Caco-2 (cell line): ENCODE results near the gene NEURL2. TPM values are rescaled to one million over a fixed set of nuclear protein-coding genes. Genes with fewer than 3 reads are reported as not detected.

Experiments
- BruUV-seq: library from RNA; stranded (reverse); fragments of 400-500 nt; replicated peaks from 2 replicates; lab custom pipeline; 2021; lab: Mats Ljungman, UMichigan
- CTCF ChIA-PET: fragments of 300-600 bp; sonication (Branson Sonifier 250); formaldehyde crosslinking; loops from one replicate; lab custom pipeline; 2022; ENCODE audit warnings: antibody characterized with exemption; lab: Charles Lee
- POLR2A ChIA-PET: fragments of 300-600 bp; sonication (Branson Sonifier 250); formaldehyde crosslinking; loops from one replicate; lab custom pipeline; 2022; ENCODE audit warnings: antibody characterized with exemption; lab: Charles Lee
- DNase-seq, 2 experiments: peaks; one replicate each; pipeline versions ENCODE4 v3.0.0 to v3.0.0-alpha.2; 2020 to 2022
- H3K27me3 ChIP-seq: replicated peaks from 2 replicates; pipeline ENCODE4 v1.6.0; 2011; ENCODE audit warnings: low read length; ENCODE audit not compliant: control insufficient read depth, insufficient read depth
- H3K36me3 ChIP-seq: 2 replicates; pipeline ENCODE4 v1.5.1; 2011; ENCODE audit warnings: low read length; ENCODE audit not compliant: control insufficient read depth, insufficient read depth
- H3K4me1 ChIP-seq: fragments of 250-450 bp; sonication (Bioruptor Pico); 2 replicates; pipeline ENCODE4 v1.5.1; 2020; ENCODE audit warnings: mild to moderate bottlenecking
- H3K4me3 ChIP-seq: 2 replicates; pipeline ENCODE4 v1.5.1; 2011; ENCODE audit warnings: low read depth, mild to moderate bottlenecking, control low read depth, low read length
- H3K9me3 ChIP-seq: fragments of 250-450 bp; sonication (Bioruptor Pico); 2 replicates; pipeline ENCODE4 v1.5.1; 2020; ENCODE audit warnings: mild to moderate bottlenecking, moderate library complexity
- H3K27ac Mint-ChIP-seq: one replicate; pipeline ENCODE4 v1.8.0; 2022; ENCODE audit warnings: mixed read lengths; ENCODE audit not compliant: unreplicated experiment
- H3K27me3 Mint-ChIP-seq: one replicate; pipeline ENCODE4 v1.8.0; 2022; ENCODE audit warnings: mixed read lengths; ENCODE audit not compliant: insufficient read depth, unreplicated experiment
- H3K36me3 Mint-ChIP-seq: one replicate; pipeline ENCODE4 v1.8.0; 2022; ENCODE audit warnings: mild to moderate bottlenecking, mixed read lengths; ENCODE audit not compliant: insufficient read depth, unreplicated experiment
- H3K4me1 Mint-ChIP-seq: one replicate; pipeline ENCODE4 v1.8.0; 2022; ENCODE audit warnings: low read depth, mixed read lengths; ENCODE audit not compliant: unreplicated experiment
- H3K4me3 Mint-ChIP-seq: one replicate; pipeline ENCODE4 v1.8.0; 2022; ENCODE audit warnings: mild to moderate bottlenecking, moderate library complexity, mixed read lengths; ENCODE audit not compliant: unreplicated experiment
- H3K9me3 Mint-ChIP-seq: one replicate; pipeline ENCODE4 v1.8.0; 2022; ENCODE audit warnings: mixed read lengths; ENCODE audit not compliant: unreplicated experiment
- CTCF ChIP-seq, 2 experiments: fragments of 200-600 bp in 1 of 2; IDR thresholded peaks; 1 replicate in 1 of 2; 2 replicates in 1 of 2; pipeline versions ENCODE4 v1.5.1 to v1.8.0; 2011 to 2022; ENCODE audit warnings: antibody characterized with exemption in 1 of 2, control low read depth in 1 of 2, inconsistent platforms in 1 of 2, low read depth in 1 of 2, low read length in 1 of 2, mild to moderate bottlenecking in 1 of 2, moderate library complexity in 1 of 2; ENCODE audit not compliant: insufficient read depth in 1 of 2, severe bottlenecking in 1 of 2, unreplicated experiment in 1 of 2
- intact Hi-C: fragments of 100-400 bp; cut with micrococcal nuclease; formaldehyde crosslinking; loops from one replicate; pipeline ENCODE4 v1.10.0; 2022; ENCODE audit not compliant: unreplicated experiment
- total RNA-seq: library from RNA; stranded (reverse); gene quantifications from 2 replicates; pipeline ENCODE4 v1.2.3, GENCODE V29; 2022

NEURL2 gene
- total RNA-seq, 1 experiment from 2014 or later: 12.6 TPM

- H3K27me3 ChIP-seq: no peaks in the 10 kb centered on the region
- BruUV-seq: no TSS peak
- no peaks in the 10 kb centered on the region for H3K36me3 ChIP-seq
- Mint-ChIP-seq H3K27me3 (no peaks in the 10 kb centered on the region), H3K4me3 (no peak overlapping the region), H3K4me1 (peaks cover 15% of the 10 kb centered on the region), H3K9me3 (no peaks in the 10 kb centered on the region), H3K36me3 (no peaks in the 10 kb centered on the region), H3K27ac (no peak overlapping the region)
- no peak for TF ChIP-seq CTCF (IDR thresholded peaks at IDR 0.05; ENCODE audit: insufficient read depth in 1 of 2, low read depth in 1 of 2, low read length in 1 of 2, severe bottlenecking in 1 of 2, unreplicated experiment in 1 of 2)
- ChIA-PET POLR2A (interaction anchor here (0.6 to 2.2 kb wide), 2 partner anchors 10 to 66 kb away, joined by 7 to 10 read pairs; partner anchors contain the start of gene PCIF1), CTCF (interaction anchor here (0.6 to 0.8 kb wide), 2 partner anchors 9 to 371 kb away, joined by 3 read pairs; no protein-coding TSS in a partner anchor)
- peaks cover 34% of the 10 kb centered on the region for H3K4me1 ChIP-seq
- no peak for DNase-seq
- intact Hi-C loops: no loop called here
- H3K4me3 ChIP-seq: no peak overlapping the region
- no peaks in the 10 kb centered on the region for H3K9me3 ChIP-seq
Observed at GRCh38 chr20:45924391-45925261, 33.6 kb upstream of the NEURL2 start.

- CTCF ChIA-PET: interaction anchor here (0.5 to 1.6 kb wide), 6 partner anchors 12 to 847 kb away, joined by 3 to 6 read pairs (median 4); partner anchors contain the start of genes CTSA and NEURL2
- peaks cover 7% of the 10 kb centered on the region for H3K4me1 Mint-ChIP-seq
- H3K9me3 Mint-ChIP-seq: no peaks in the 10 kb centered on the region
Observed at GRCh38 chr20:45921337-45922189, 30.6 kb upstream of the NEURL2 start.

More at GRCh38 chr20:45921337-45922189, 30.6 kb upstream of the NEURL2 start:
- H3K27me3 ChIP-seq: no peaks in the 10 kb centered on the region
- no peaks in the 10 kb centered on the region for H3K36me3 ChIP-seq
- Mint-ChIP-seq H3K27ac (no peak overlapping the region), H3K36me3 (no peaks in the 10 kb centered on the region), H3K27me3 (no peaks in the 10 kb centered on the region), H3K4me3 (no peak overlapping the region)
- no TSS peak for BruUV-seq
- H3K4me1 ChIP-seq: peaks cover 24% of the 10 kb centered on the region
- no peak for DNase-seq
- POLR2A ChIA-PET: interaction anchor here (1.6 to 2.4 kb wide), 2 partner anchors 10 to 13 kb away, joined by 4 to 17 read pairs; partner anchors contain the start of genes PCIF1 and PLTP
- no peaks in the 10 kb centered on the region for H3K9me3 ChIP-seq
- no peak for TF ChIP-seq CTCF (IDR thresholded peaks at IDR 0.05; ENCODE audit: insufficient read depth in 1 of 2, low read depth in 1 of 2, low read length in 1 of 2, severe bottlenecking in 1 of 2, unreplicated experiment in 1 of 2)
- intact Hi-C loops: no loop called here
- no peak overlapping the region for H3K4me3 ChIP-seq
